GM12874 (cell line): Measurements from ENCODE around the gene TADA2B.

Experiments
- CTCF ChIP-seq: IDR thresholded peaks from 2 replicates; pipeline ENCODE4 v1.5.1; 2011; ENCODE audit warnings: low read depth, mild to moderate bottlenecking, control low read depth, low read length, moderate library complexity; ENCODE audit not compliant: insufficient read depth

The TADA2B gene

GRCh38 chr4:7041246-7041645 lies 1.9 kb upstream of the TADA2B start:
- TF ChIP-seq CTCF, result no peak

GRCh38 chr4:7041801-7042502 lies 1.2 kb upstream of the TADA2B start:
- no peak for TF ChIP-seq CTCF

GRCh38 chr4:7042503-7043283 lies 479 bp upstream of the TADA2B start:
- TF ChIP-seq CTCF, result no peak; the same call in 1 of the 2 replicates

DNA sequence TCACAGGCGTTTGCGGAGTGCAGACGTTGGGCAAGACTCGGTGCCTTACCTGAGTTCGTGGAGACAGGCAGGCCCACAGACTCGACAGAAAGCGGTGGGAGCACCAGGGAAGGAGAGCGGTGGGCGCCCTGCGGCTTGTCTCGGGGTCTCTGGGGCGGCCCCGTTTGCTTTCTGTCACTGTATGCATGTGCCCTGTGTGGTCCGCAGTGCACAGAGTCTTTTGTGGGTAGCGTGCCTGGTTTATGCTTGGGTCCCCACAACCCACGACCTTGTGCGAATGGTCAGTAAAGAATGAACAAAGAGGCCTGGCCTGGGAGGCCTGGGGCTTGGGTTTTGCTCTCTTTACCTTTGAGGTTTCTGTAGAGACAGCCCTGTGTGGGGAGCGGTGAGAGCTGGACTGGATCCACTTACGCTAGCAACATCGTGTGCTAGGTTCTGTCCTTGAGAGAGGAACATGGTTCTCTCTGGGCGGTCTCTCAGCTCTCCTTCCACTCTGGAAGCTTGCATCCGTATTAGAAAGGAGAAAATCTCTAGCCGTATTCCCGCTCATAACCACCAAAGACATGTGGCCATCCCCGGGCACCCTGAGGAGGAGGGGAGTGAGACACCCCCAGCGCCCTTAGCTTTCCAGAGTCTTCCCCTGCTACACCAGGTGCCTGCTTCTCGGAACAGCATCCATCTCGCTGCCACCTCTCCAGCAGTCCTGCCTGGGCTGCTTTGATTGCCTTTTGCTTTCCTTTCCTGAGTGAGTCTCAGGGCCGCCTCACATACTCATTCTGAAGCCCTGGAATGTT lies 1.2 kb downstream of the TADA2B start:
- no peak for TF ChIP-seq CTCF

- TF ChIP-seq CTCF, result no peak
These were observed 2.4 kb downstream of the TADA2B start for GRCh38 chr4:7045553-7045952.

DNA sequence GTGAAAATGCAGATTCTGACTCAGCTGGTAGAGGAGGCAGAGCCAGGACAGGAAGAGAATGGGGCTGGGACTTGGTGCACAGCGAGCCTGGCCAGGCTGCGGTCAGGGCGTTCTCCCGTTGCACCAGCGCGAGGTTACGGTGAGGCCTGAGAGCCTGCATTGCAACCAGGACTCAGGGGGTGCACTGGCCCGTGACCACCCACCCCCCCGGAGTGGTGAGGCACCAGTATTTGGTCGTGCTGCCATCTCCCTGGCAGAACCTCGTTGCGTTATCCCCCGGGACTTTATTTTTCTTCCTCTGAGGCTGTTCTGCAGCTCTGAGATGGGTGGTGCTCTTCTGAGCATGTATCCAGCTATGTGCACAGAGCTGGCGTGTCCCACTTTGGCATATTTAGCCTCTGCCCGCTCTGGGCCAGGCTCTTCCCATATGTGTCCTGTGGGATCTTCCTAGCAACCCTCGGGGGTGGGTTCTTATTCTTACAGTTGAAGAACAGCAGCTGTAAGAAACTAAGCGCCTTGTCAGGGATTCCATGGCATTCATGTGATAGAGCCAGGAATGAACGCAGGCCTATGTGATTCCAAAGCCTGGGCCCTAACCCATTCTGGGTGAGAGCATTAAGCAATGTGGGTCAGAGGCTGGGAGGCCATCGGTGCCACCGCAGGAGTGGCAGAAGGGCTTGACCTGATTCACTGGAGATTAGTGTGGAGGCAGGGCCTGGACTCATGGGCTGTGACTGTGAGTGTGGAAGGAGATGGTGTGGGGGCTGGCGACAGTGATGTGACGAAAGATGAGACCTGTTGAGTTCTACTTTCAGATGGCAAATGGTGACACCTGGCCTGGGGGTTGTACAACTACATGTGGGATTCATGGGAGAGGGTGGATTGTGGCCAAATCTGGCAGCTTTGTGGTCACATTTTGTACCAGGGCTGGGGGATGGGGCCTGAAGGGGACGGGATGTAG lies 3.1 kb downstream of the TADA2B start:
- TF ChIP-seq CTCF, result no peak
